Skeletal muscle cell (primary cell): ENCODE data around the gene FBXW5.
A peak's percentile ranks its signal among the peaks of the same experiment; 100 is the strongest.

Source experiments
- DNase-seq: peaks from one replicate; pipeline ENCODE4 v3.0.0-alpha.2; 2010; ENCODE audit warnings: low read depth
- H3K4me3 ChIP-seq: 2 replicates; pipeline ENCODE4 v1.5.1; 2011; ENCODE audit warnings: low read depth, mild to moderate bottlenecking, control low read depth, low read length, moderate library complexity

The FBXW5 gene, protein sequence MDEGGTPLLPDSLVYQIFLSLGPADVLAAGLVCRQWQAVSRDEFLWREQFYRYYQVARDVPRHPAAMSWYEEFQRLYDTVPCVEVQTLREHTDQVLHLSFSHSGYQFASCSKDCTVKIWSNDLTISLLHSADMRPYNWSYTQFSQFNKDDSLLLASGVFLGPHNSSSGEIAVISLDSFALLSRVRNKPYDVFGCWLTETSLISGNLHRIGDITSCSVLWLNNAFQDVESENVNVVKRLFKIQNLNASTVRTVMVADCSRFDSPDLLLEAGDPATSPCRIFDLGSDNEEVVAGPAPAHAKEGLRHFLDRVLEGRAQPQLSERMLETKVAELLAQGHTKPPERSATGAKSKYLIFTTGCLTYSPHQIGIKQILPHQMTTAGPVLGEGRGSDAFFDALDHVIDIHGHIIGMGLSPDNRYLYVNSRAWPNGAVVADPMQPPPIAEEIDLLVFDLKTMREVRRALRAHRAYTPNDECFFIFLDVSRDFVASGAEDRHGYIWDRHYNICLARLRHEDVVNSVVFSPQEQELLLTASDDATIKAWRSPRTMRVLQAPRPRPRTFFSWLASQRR

GRCh38 chr9:136944519-136945332 lies at the start of gene FBXW5, which contains the start of gene C8G:
TSS of gene FBXW5 (minus strand) at chr9:136944738. CDS start at chr9:136944083, 655 bp downstream.
TSS of gene C8G (plus strand) at chr9:136945243. CDS start at chr9:136945321, 78 bp downstream.
- peak within 1 kb of the TSS; percentile 87 for H3K4me3 ChIP-seq
- DNase-seq = peak; percentile 70

- no peak for DNase-seq
- peak overlapping the region; percentile 75 for H3K4me3 ChIP-seq
Observed at GRCh38 chr9:136992819-136993369, 48.4 kb upstream of the FBXW5 start.

- DNase-seq = peak; percentile 51
- peak within 1 kb of the TSS; percentile 75 for H3K4me3 ChIP-seq
Observed at GRCh38 chr9:136991993-136992818, 47.7 kb upstream of the FBXW5 start, which contains the start of gene PAXX. TSS of gene PAXX (plus strand) at chr9:136992422. CDS start at chr9:136992444, 22 bp downstream.

- no peak for DNase-seq
- H3K4me3 ChIP-seq = no peak overlapping the region
Observed at GRCh38 chr9:136990242-136990911, 45.8 kb upstream of the FBXW5 start.

- no peak overlapping the region for H3K4me3 ChIP-seq
- no peak for DNase-seq
Observed at GRCh38 chr9:136988872-136989271, 44.3 kb upstream of the FBXW5 start.

DNA sequence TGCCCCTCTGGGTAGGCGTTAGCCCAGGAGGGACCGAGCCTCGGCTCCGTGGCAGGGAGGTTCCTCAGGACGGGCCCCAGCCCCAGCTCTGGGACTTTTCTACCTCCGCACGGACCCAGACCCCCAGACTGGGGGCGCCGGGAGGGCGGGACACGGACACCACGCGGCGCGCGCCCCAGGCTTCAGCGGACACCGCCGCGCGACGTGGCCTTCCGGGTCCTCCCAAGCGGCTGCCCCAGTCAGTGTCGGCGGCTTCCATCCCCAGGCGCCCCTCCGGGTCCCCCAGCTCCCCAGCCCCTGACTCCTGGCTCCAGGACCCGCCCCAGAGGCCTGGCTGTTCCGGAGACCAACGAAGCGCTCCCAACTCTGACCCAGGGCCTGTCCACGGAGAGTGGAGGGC lies 41.3 kb upstream of the FBXW5 start:
- H3K4me3 ChIP-seq = no peak overlapping the region
- no peak for DNase-seq

DNA sequence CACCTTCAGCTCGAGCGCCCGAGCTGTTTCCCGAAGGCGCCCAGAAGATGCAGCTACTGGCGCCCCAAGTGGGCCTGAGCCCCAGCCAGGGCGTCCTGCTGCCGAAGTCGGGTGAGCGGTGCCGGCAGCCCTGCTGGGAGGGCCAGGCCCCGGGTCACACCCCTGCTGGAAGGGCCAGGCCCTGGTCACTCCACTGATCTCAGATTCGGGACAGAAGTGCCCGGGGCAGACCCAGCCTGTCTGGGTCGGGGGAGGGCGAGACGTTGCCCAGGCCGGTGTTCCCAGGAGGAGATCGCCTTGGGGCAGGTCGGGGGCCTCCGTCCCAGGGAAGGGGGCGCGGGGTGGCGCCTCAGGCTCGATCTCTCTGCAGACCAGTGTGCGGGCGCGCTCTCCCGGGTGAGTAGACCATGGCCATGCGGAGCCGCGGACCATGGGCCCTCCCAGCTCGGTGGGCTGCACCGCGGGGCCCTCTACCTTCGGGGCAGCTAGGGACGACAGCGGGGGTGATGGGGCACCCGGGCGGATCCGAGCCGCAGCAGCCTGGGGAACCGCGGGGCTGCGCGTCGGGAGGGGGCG lies 40.6 kb upstream of the FBXW5 start:
- no peak overlapping the region for H3K4me3 ChIP-seq
- DNase-seq = no peak

- no peak for DNase-seq
- no peak overlapping the region for H3K4me3 ChIP-seq
Observed at GRCh38 chr9:136984464-136985026, 40.0 kb upstream of the FBXW5 start.

DNA sequence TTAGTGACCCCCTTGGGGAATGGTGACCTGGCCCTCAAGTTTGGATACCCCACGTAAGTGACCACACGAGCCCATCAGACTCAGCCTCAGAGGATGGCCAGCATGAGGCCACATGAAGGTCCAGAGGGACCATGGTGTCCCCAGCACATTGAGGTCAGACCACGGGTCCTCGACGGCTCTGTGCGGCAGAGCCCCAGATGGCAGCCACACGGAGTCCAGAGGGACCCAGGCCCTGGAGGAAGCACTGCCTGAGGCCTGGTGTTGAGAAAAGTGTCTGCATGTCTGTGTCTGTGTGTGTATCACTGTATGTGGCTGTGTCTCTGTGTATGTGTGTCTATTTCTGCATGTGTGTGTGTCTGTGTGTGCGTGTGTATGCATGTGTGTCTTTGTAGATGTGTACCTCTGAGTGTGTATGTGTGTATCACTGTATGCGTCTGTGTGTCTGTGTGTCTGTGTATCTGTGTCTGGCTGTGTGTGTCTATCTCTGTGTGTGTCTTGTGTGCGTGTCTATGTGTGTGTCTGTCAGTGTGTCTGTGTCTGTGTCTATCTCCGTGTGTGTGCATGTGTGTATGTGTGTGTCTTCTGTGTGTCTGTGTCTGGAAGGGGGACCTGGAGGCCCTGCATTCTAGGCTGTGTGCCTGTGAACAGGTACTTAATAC lies 39.2 kb upstream of the FBXW5 start:
- DNase-seq = no peak
- no peak overlapping the region for H3K4me3 ChIP-seq

- H3K4me3 ChIP-seq = no peak overlapping the region
- no peak for DNase-seq
Observed at GRCh38 chr9:136983167-136983566, 38.6 kb upstream of the FBXW5 start.

- no peak for DNase-seq
- H3K4me3 ChIP-seq = no peak within 1 kb of the TSS
Observed at GRCh38 chr9:136982232-136983051, 37.9 kb upstream of the FBXW5 start, which contains the start of gene LCNL1. TSS of gene LCNL1 (plus strand) at chr9:136982993. CDS start at chr9:136983587, 594 bp downstream.

DNA sequence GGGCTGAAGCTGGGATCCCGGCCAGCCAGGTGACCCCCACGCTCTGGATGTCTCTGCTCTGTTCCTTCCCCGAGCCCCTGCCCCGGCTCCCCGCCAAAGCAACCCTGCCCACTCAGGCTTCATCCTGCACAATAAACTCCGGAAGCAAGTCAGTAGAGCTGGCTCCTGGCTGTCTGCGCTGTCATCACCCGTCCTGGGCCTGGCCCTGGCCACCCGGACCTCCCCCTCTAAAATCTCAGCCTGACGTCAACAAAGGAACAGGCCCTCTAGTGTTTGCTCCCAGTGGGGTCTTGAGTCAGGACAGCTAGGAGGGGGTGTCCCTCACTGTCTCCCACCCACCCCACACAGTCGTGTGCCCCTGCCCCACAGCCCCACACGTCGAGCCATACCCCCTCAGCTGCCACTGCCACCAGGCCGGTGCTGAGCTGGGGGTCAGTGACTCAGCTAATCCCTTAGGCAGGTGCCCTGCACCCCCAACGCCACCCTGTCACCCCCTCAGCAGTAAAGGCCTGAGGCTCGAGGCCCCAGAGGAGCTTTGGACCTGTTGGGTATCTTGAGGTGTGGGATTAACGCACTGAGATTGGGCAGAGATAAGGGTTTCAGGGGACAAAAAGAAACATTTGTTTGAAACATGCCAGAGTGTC lies 37.2 kb upstream of the FBXW5 start:
- H3K4me3 ChIP-seq = no peak overlapping the region
- no peak for DNase-seq

DNA sequence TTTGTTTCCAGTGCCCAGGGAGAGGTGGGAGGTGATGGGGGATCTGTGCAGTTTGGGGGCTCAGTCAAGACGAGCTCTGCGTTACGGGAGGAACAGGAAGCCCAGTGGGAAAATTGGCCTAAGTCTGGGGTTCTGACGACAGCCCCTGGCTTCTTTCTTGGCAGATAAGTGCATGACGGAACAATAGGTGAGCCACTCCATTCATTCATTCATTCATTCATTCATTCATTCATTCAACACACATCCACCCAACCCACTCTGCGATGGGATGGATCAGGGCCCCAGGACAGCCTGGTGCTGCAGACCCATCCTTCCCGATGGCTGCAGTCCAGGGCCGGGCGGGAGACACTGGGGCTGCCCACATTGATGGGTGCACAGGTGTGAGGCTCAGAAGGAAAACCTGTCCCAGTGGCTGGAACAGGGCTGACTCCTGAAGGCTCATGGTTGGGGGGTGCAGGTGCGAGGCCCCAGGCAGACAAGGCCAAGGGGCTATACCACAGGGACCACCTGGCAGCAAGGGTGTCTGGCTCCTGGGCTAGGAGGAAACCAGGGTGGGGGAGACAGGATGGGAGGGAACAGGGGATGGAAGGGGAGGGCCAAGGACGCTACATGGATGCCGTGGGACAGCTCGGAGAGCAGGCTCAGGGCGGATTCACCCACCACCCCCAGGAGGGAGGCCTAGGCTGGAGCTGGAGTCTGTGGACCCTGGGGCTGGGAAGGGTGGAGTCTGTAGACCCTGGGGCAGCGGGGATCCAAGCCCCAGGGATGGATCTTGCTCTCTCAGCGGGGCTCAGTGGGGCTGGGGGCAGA lies 36.3 kb upstream of the FBXW5 start:
- H3K4me3 ChIP-seq = no peak overlapping the region
- no peak for DNase-seq

DNA sequence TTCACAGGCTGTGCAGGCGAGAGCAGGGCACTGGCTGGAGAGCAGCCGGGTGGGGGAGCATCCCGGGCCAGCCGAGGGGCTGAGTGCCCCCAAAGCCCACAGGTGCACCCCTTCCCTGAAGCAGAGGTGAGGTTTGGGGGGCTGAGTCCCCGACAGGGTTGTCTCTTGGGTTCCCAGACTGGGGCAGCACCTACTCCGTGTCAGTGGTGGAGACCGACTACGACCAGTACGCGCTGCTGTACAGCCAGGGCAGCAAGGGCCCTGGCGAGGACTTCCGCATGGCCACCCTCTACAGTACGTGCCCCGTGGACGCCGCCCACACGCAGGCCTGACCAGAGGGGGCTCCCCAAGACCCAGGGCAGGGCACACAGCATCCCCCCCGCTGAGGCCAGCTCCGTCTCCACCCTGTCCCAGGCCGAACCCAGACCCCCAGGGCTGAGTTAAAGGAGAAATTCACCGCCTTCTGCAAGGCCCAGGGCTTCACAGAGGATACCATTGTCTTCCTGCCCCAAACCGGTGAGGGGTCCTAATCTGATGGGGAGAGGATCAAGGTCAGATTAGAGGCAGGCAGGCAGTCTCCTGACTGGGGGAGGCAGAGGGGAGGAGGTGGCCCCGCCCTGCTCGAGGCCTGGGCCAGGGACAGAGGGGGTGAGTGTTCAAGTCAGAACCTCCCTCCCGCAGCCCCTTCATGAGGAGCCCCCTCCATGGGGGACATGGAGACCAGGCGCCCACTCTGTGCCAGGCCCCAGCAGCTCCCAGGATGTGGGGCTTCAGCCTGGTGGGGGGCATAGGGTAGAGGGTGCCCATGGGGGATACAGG lies 35.4 kb upstream of the FBXW5 start:
- no peak for DNase-seq
- no peak overlapping the region for H3K4me3 ChIP-seq
